ENCODE results near the gene GORASP1.

GRCh38 chr3:39053696-39054095 is 53.7 kb downstream of the GORASP1 start:
- TF ChIP-seq CTCF (conservative IDR thresholded peaks at IDR 0.05): no peak
- TF ChIP-seq ZFX (IDR thresholded peaks at IDR 0.05): no peak

Measured in C4-2B (cell line).